ENCODE measurements around the gene CDK5R2.

The CDK5R2 gene

GRCh38 chr2:218954541-218955300, 4.7 kb upstream of the CDK5R2 start:
- no peak overlapping the region for H3K4me3 ChIP-seq (ENCODE audit: control insufficient read depth, low read depth, low read length)
- TF ChIP-seq CTCF (IDR thresholded peaks at IDR 0.05; ENCODE audit: control insufficient read depth, insufficient read depth, low read depth, low read length, missing control alignments), result no peak
- DNase-seq (ENCODE audit: low read depth), result no peak

DNA sequence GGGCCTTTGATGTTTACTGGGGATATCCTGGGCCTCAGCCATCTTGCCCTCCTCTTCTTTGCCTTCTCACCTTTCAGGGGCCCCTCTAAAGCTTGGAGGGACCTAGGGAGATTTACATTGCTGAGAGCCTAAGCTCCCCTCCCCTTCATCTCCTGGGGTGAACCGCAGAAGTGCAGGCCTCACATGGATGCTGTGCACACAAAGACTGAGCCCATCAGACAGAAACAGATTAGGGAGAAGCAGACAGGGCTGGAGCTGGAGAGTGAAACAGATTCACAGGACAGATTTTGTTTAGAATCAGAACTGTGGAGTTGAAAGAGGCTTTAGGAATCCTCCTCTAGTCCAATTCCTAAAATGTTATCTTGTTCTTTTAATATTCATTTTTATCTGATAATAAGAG, 3.4 kb upstream of the CDK5R2 start:
- H3K4me3 ChIP-seq (ENCODE audit: control insufficient read depth, low read depth, low read length), result no peak overlapping the region
- no peak for TF ChIP-seq CTCF (IDR thresholded peaks at IDR 0.05; ENCODE audit: control insufficient read depth, insufficient read depth, low read depth, low read length, missing control alignments)
- no peak for DNase-seq (ENCODE audit: low read depth)

DNA sequence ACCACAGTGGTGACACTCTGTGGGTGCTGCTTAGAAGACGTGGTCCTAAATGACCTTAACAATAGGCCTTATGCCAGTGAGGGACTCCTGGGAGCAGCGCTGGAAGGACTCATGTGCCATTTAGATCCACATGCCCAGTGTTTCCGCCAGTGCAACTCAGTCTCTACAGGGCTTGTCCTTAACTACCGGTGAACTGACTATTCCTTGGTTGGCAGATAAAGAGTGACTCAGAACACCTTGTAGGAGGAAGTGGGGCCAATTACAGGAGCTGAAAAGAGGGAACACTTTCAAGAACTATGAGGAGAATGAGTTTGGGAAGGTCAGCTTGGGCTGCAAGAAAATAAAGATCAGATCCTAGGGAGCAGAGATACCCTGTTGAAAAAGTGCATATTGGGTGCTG, 1.8 kb upstream of the CDK5R2 start:
- no peak for TF ChIP-seq CTCF (IDR thresholded peaks at IDR 0.05; ENCODE audit: control insufficient read depth, insufficient read depth, low read depth, low read length, missing control alignments)
- no peak for DNase-seq (ENCODE audit: low read depth)
- no peak overlapping the region for H3K4me3 ChIP-seq (ENCODE audit: control insufficient read depth, low read depth, low read length)

DNA sequence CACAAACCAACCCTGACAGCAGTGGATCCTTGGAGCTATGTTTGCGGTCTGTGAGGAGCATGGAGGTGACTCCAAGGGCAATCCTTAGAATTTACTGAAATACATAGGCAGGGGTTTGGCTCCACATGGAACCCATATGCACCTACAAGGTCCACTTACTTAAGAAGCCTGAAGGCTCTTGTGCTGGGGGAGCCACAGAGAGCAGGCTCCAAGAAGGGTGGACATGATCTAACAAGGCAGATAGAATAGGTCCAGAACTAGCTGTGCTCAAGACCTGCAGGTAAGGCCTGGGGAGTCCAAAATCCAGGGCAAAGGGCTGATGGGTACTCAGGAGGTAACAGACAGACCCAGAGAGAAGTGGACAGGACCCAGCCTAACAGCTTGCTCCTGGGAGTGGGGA, 1.2 kb upstream of the CDK5R2 start:
- no peak for DNase-seq (ENCODE audit: low read depth)
- no peak for TF ChIP-seq CTCF (IDR thresholded peaks at IDR 0.05; ENCODE audit: control insufficient read depth, insufficient read depth, low read depth, low read length, missing control alignments)
- H3K4me3 ChIP-seq (ENCODE audit: control insufficient read depth, low read depth, low read length), result no peak overlapping the region

DNA sequence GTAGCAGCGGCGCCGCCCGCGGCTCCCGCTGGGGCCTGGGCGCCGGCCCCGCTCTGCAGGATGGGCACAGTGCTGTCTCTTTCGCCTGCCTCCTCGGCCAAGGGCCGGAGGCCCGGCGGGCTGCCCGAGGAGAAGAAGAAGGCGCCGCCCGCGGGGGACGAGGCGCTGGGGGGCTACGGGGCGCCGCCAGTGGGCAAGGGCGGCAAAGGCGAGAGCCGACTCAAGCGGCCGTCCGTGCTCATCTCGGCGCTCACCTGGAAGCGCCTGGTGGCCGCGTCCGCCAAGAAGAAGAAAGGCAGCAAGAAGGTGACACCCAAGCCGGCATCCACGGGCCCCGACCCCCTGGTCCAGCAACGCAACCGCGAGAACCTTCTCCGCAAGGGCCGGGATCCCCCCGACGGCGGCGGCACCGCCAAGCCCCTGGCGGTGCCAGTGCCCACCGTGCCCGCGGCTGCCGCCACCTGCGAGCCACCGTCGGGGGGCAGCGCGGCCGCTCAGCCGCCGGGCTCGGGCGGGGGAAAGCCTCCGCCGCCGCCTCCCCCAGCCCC, 369 bp downstream of the CDK5R2 start:
- no peak overlapping the region for H3K4me3 ChIP-seq (ENCODE audit: control insufficient read depth, low read depth, low read length)
- DNase-seq (ENCODE audit: low read depth), result no peak
- no peak for TF ChIP-seq CTCF (IDR thresholded peaks at IDR 0.05; ENCODE audit: control insufficient read depth, insufficient read depth, low read depth, low read length, missing control alignments)

DNA sequence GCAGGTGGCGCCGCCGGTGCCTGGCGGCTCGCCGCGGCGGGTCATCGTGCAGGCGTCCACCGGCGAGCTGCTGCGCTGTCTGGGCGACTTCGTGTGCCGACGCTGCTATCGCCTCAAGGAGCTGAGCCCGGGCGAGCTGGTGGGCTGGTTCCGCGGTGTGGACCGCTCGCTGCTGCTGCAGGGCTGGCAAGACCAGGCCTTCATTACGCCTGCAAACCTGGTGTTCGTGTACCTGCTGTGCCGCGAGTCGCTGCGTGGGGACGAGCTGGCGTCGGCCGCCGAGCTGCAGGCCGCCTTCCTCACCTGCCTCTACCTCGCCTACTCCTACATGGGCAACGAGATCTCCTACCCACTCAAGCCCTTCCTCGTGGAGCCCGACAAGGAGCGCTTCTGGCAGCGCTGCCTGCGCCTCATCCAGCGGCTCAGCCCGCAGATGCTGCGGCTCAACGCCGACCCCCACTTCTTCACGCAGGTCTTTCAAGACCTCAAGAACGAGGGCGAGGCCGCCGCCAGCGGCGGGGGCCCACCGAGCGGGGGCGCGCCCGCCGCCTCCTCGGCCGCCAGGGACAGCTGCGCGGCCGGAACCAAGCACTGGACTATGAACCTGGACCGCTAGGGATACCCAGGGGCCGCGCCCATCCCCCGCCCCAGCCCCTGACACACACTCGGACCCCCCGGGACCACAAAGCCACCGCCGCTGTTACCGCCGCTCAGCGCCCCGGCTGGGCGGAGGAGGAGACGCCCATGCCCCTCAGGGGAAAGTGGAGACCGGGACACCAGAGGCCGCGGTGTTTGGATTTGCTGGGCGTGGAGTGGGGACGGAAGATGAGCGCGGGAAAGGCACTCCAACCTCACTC, 1.1 kb downstream of the CDK5R2 start:
- DNase-seq (ENCODE audit: low read depth), result no peak
- no peak overlapping the region for H3K4me3 ChIP-seq (ENCODE audit: control insufficient read depth, low read depth, low read length)
- TF ChIP-seq CTCF (IDR thresholded peaks at IDR 0.05; ENCODE audit: control insufficient read depth, insufficient read depth, low read depth, low read length, missing control alignments), result no peak
